Erythroblast (primary cell): ENCODE results near the gene TMPRSS7.

Source experiments
- GATA1 ChIP-seq: IDR thresholded peaks from 2 replicates; pipeline ENCODE4 v1.6.1; 2011; ENCODE audit warnings: low read depth, mild to moderate bottlenecking, control low read depth, low read length, moderate library complexity
- POLR2A ChIP-seq: IDR thresholded peaks from 2 replicates; pipeline ENCODE4 v1.6.1; 2011; ENCODE audit warnings: mild to moderate bottlenecking, low read length

GRCh38 chr3:112074006-112074405, 39.5 kb downstream of the TMPRSS7 start:
- TF ChIP-seq POLR2A = no peak
- no peak for TF ChIP-seq GATA1
